NCI-H748 treated with DMSO at 0.1 percent for 48 hours (cell line): ENCODE data around the gene FGFR1OP2.

Experiments
- DNase-seq: peaks from one replicate; lab custom pipeline; 2025; lab: John Stamatoyannopoulos, UW

FGFR1OP2 gene

GRCh38 chr12:27003421-27004381, 65.4 kb downstream of the FGFR1OP2 start:
- DNase-seq: no peak

- no peak for DNase-seq
These were observed 67.2 kb downstream of the FGFR1OP2 start for GRCh38 chr12:27005495-27005894.

GRCh38 chr12:27006797-27007467, 68.7 kb downstream of the FGFR1OP2 start:
- DNase-seq: no peak

GRCh38 chr12:27008081-27008480, 69.8 kb downstream of the FGFR1OP2 start:
- no peak for DNase-seq

GRCh38 chr12:27009881-27010301, 71.6 kb downstream of the FGFR1OP2 start:
- DNase-seq: no peak

- DNase-seq: no peak
These were observed 74.1 kb downstream of the FGFR1OP2 start for GRCh38 chr12:27012239-27012981.

GRCh38 chr12:27012982-27013255, 74.6 kb downstream of the FGFR1OP2 start:
- no peak for DNase-seq

- DNase-seq: no peak
These were observed 75.4 kb downstream of the FGFR1OP2 start for GRCh38 chr12:27013611-27014084.

- DNase-seq: peak; percentile 25
These were observed 76.0 kb downstream of the FGFR1OP2 start, which contains the start of gene TM7SF3 for GRCh38 chr12:27014085-27014858. Gene TM7SF3 (minus strand): TSS chr12:27014384. CDS start chr12:27014168, 216 bp downstream.

GRCh38 chr12:27014859-27015729, 76.8 kb downstream of the FGFR1OP2 start:
- DNase-seq: no peak

GRCh38 chr12:27015730-27016076, 77.4 kb downstream of the FGFR1OP2 start:
- peak; percentile 10 for DNase-seq
